GM10248 (cell line): ENCODE data around the gene CEBPA.

Source experiments
- CTCF ChIA-PET: fragments of 300-600 bp; sonication (Branson Sonifier 250); formaldehyde crosslinking; extraction: SDS; loops from one replicate; lab custom pipeline; 2021; ENCODE audit warnings: antibody characterized with exemption; lab: Yijun Ruan, JAX
- POLR2A ChIA-PET: fragments of 350-650 bp; sonication (Branson Sonifier 250); formaldehyde crosslinking; extraction: SDS; loops from one replicate; lab custom pipeline; 2020; ENCODE audit warnings: antibody characterized with exemption; lab: Yijun Ruan, JAX
- DNase-seq: peaks from one replicate; pipeline ENCODE4 v3.0.0; 2012; ENCODE audit errors: extremely low spot score
- TF ChIP-seq, protein P1 (sequence below): IDR thresholded peaks from 2 replicates; pipeline ENCODE4 v1.5.1; 2012; ENCODE audit warnings: mild to moderate bottlenecking, low read depth; ENCODE audit errors: extremely low read depth, missing control alignments, control extremely low read depth

The CEBPA gene

DNA sequence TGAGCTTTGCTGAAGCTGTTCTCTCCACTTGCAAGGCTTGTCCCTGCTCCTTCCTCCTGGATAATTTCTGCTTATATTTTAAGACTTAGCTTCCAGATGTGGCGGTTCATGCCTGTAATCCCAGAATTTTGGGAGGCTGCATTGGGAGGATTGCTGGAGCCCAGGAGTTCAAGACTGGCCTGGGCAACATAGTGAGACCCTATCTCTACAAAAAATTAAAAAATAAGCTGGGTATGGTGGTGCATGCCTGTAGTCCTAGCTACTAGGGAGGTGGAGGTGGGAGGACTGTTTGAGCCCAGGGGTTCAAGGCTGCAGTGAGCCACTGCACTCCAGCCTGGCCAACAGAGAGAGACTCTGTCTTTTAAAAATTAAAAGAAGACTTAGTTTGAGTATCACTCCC, 31.6 kb downstream of the CEBPA start:
- POLR2A ChIA-PET, result no interaction called here
- CTCF ChIA-PET, result interaction anchor here (1.2 kb wide), 1 partner anchor 126 kb away, joined by 3 read pairs; no protein-coding TSS in a partner anchor
- TF ChIP-seq, protein P1, sequence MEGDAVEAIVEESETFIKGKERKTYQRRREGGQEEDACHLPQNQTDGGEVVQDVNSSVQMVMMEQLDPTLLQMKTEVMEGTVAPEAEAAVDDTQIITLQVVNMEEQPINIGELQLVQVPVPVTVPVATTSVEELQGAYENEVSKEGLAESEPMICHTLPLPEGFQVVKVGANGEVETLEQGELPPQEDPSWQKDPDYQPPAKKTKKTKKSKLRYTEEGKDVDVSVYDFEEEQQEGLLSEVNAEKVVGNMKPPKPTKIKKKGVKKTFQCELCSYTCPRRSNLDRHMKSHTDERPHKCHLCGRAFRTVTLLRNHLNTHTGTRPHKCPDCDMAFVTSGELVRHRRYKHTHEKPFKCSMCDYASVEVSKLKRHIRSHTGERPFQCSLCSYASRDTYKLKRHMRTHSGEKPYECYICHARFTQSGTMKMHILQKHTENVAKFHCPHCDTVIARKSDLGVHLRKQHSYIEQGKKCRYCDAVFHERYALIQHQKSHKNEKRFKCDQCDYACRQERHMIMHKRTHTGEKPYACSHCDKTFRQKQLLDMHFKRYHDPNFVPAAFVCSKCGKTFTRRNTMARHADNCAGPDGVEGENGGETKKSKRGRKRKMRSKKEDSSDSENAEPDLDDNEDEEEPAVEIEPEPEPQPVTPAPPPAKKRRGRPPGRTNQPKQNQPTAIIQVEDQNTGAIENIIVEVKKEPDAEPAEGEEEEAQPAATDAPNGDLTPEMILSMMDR, result no peak
- no peak for DNase-seq

DNA sequence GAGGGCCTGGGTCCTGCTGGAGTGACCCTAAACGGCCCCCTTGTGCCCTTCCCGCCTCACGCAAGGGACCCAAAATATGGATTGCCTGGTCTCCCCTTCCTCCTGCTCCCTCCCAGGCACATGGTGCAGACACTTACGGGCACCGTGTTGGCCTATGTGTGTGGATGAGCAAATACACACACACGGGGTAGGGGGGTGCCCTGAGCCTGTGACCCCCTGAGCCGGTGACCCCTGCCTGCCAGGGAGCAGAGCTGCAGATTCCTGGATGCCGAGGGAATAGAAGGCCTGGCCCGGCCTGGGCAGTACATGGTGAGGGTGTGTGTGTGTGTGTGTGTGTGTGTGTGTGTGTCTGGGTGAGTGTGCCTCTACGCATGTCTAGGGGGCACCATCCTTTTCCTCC, 33.3 kb downstream of the CEBPA start:
- no peak for DNase-seq
- POLR2A ChIA-PET, result no interaction called here
- CTCF ChIA-PET, result no interaction called here
- TF ChIP-seq, protein P1, result no peak

DNA sequence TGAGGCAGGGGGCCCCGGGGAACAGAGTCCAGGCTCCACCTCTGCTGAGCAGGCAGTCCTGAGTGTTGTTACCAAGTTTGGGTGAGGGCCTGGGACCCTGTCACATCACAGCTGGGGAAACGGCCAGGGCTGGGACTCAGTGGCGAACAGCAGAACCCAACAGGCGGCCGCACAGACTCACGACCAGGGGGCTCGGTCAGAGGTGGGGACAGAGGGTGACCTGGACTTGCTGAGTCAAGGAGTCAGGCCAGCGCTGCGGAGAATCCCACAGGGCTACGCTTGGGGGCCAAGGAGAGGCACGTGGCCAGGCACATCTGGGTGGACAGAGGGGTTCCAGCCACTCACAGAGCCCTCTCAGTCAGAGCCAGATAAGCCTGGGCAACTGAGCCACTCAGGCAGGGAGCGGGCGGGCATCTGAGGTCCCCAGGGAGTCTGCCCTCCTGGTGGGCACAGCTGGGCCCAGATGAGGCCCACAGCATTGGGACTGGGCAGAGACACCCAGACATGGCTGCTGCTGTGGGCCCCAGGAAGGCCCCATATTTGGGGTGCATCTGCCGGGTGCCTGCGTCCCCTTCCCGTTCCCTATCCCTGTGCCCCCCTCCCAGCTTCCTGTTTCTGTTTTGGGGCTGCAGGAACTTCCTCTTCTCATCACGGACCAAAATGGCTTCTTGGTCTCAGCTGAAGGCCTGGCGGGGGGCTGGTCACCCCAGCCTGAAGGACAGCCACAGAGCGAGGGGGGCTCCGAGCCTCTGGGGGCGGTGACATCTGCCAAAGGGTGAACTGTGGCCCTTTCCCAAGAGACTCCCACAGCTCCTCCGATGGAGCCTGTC, 34.0 kb downstream of the CEBPA start:
- DNase-seq, result no peak
- TF ChIP-seq, protein P1, result no peak
- ChIA-PET CTCF (no interaction called here), POLR2A (no interaction called here)

DNA sequence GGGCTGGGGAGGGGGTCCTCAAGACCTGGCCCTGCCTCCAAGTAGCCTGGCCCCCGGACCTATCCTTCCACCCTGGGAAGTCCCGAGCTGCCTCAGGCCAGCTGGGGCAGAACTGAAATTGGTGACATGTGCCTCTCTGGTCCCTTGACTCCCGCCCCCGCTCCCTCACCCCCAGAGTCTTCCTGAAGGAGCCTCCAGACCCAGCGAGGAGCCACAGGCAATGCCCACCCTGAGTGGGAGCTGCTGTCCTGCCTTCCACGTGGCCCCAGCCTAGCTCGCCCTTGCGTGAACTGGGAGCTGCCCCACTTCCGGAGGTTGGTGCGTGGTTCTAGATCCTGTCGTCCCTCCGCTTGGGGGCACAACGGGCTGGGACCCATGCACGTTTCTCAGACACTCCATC, 34.6 kb downstream of the CEBPA start:
- ChIA-PET CTCF (no interaction called here), POLR2A (no interaction called here)
- TF ChIP-seq, protein P1, result no peak
- no peak for DNase-seq

DNA sequence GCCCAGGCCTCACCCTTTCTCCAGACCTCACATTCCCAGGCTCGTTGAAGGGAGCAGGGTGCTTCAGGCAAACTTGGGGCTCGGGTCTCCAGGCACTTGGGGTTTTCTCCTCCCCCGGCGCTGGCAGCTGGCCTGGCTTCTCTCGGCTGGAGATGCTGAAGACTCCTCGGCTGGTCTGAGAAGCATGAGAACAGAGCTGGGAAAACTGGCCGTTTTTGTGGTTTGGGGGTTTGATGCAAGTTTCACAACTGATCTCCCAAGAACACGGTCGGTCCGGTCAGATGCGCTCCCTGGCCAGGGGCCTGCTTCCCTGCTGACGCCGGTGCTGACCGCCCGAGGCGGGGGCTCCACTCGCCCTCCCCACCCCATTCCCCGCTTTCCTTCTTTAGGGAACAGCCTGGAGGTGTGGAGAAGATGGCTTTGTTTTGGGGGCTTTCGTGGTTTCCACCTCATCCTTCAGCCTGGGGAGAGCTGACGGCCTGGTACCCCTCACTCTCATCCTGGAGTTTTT, 35.3 kb downstream of the CEBPA start:
- DNase-seq, result no peak
- TF ChIP-seq, protein P1, result no peak
- POLR2A ChIA-PET, result no interaction called here
- CTCF ChIA-PET, result no interaction called here

DNA sequence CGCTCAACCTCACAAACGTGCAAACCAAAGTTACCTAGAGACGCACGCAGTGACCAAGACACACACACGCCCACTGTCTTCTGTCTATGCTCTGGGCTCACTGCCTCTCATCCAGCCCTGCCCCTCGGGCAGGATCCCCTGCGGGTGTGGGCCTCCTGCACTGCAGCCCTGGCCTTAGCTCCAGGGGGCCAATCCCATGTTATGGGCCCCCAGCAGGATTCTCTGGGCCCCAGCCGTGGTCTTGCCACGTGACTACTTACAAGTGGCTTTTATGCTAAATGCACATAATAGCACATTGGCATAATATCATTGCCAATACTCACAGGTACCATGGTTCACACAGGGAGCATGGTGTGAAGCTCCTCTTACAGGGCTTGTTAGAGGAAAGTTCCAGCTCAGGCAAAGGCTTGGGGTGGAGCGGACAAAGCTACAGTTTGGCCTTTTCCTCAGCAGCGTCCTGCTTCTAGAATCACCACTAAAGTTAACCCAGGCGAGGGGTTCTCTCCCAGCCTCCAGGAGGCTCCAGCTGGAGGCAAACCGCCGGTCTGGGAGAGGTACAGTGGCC, 37.4 kb downstream of the CEBPA start:
- ChIA-PET POLR2A (no interaction called here), CTCF (no interaction called here)
- TF ChIP-seq, protein P1, result no peak
- DNase-seq, result no peak
